NCI-H2107 treated with DMSO at 0.1 percent for 48 hours (cell line): ENCODE results near the gene PLEKHG5.
"Not testable (repeated sequence)": the region's sequence is repeated elsewhere in the genome, so short reads cannot be mapped to it uniquely, and the experiment has no call there.

Experiments
- DNase-seq: peaks from one replicate; lab custom pipeline; 2025; ENCODE audit not compliant: unreplicated experiment; lab: John Stamatoyannopoulos, UW

PLEKHG5 gene

GRCh38 chr1:6447016-6447817 lies 44.2 kb downstream of the PLEKHG5 start:
- DNase-seq, result no peak

- no peak for DNase-seq
Observed at GRCh38 chr1:6446665-6447015, 44.8 kb downstream of the PLEKHG5 start.

- DNase-seq, result not testable (repeated sequence)
Observed at GRCh38 chr1:6445929-6446328, 45.5 kb downstream of the PLEKHG5 start.

- no peak for DNase-seq
Observed at GRCh38 chr1:6445062-6445763, 46.3 kb downstream of the PLEKHG5 start.

- no peak for DNase-seq
Observed at GRCh38 chr1:6444377-6444776, 47.1 kb downstream of the PLEKHG5 start.

- no peak for DNase-seq
Observed at GRCh38 chr1:6443339-6444115, 47.9 kb downstream of the PLEKHG5 start.

- DNase-seq, result no peak
Observed at GRCh38 chr1:6441586-6441985, 49.9 kb downstream of the PLEKHG5 start.

- no peak for DNase-seq
Observed at GRCh38 chr1:6440198-6441126, 51.0 kb downstream of the PLEKHG5 start.

- no peak for DNase-seq
Observed at GRCh38 chr1:6438047-6438525, 53.4 kb downstream of the PLEKHG5 start.

GRCh38 chr1:6437012-6437700 lies 54.3 kb downstream of the PLEKHG5 start:
- not testable (repeated sequence) for DNase-seq

- not testable (repeated sequence) for DNase-seq
Observed at GRCh38 chr1:6436277-6436676, 55.2 kb downstream of the PLEKHG5 start.

GRCh38 chr1:6435547-6435946 lies 55.9 kb downstream of the PLEKHG5 start:
- no peak for DNase-seq

- no peak for DNase-seq
Observed at GRCh38 chr1:6435129-6435528, 56.3 kb downstream of the PLEKHG5 start.

- DNase-seq, result no peak
Observed at GRCh38 chr1:6434186-6434585, 57.3 kb downstream of the PLEKHG5 start.

- DNase-seq, result not testable (repeated sequence)
Observed at GRCh38 chr1:6431645-6432579, 59.6 kb downstream of the PLEKHG5 start.

- not testable (repeated sequence) for DNase-seq
Observed at GRCh38 chr1:6429660-6430411, 61.6 kb downstream of the PLEKHG5 start.

GRCh38 chr1:6428453-6428852 lies 63.0 kb downstream of the PLEKHG5 start:
- not testable (repeated sequence) for DNase-seq
